Muscle of back (tissue), 11 donors: Measurements from ENCODE around the gene MYH9. TPM values are rescaled to one million over a fixed set of nuclear protein-coding genes. Genes with fewer than 3 reads are reported as not detected.
A peak's percentile ranks its signal among the peaks of the same experiment; 100 is the strongest.
"Not testable (repeated sequence)": the region's sequence is repeated elsewhere in the genome, so short reads cannot be mapped to it uniquely, and the experiment has no call there.

Source experiments
- DNase-seq, 3 donors: peaks; one replicate each; pipeline versions ENCODE4 v3.0.0 to v3.0.0-alpha.2; 2013
- polyA plus RNA-seq, 10 donors: library from polyadenylated mRNA; unstranded; fragments of 120-200 nt; gene quantifications; one replicate each; pipeline ENCODE4 v1.2.1, GENCODE V29; 2013; ENCODE audit not compliant: insufficient read length in 10 of 10

The MYH9 gene
- polyA plus RNA-seq, 10 donors = 89.8 to 154 (median 103) TPM

DNA sequence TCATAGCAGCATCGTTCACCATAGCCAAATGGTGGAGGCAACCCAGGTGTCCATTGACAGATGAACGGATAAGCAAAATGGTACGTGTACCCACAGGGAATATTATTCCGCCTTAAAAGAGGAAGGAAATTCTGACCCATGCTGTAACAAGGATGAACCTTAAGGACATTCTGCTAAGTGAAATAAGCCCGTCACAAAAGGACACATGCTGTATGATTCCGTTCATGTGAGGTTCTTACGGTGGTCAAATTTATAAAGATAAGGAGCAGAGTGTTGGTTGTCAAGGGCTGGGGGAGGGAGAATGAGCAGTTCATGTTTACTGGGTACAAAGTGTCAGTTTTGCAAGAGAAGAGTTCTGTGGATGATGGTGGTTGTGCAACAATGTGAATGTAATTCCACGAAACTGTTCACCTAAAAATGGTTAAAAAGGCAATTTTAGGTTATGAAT is 108.5 kb downstream of the MYH9 start:
- no peak for DNase-seq

DNA sequence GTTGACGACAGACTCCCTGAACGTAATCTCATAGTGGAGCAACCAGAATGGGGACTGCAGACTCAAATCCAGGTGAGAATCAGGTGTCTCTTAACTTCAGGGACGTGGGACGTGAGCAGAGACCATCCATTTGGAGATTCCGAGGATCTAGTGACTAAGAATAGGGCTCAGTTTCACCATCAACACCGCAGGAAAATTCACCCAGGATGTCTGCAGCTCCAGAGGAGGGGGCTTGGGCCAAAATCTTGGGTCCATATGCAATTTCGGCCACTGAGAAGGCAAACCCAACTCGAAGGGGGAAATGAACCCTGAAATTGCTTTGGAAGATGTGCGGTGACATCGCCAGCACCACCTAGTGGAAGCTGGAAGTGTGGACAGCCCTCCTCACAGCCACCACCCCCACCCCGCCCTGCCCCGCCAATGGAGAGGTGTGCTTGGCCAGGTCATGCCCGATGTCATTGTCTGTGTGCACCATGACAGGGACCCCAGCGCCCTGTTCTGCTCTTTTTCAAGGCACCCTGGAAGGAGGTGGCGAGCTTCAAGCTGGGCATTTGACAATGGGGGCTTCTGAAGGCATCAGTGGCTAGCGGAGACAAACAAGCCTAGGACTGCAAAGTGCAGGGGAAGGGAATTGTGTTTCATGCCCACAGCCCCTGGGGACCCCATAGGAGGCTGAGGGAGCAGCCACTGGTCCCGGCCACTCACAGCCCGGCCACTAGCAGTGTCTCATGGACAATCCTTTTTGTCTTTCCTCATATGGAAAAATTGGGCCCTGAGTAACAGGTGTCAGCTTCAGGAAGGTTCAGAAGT is 110.1 kb downstream of the MYH9 start:
- peak; percentile 38 to 75 (median 55) for DNase-seq

DNA sequence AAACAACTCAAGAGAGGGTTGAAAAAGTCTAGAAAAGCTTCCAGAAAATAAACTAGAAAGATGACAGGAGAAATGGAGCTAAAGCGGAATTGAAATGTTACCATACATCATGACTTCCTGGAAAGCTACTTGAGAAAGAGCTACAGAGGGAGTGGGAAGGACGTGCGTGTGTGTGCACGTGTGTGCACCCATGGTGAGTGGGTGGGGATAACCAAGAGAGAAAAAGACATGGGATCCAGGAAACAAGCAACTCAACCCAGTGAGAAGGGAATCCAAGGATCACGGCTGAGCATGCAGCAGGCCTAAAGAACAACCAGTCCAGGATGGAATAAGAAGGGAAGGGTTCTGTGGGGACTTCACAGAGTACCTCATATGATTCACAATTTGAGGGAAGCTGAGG is 113.2 kb downstream of the MYH9 start:
- DNase-seq = no peak

DNA sequence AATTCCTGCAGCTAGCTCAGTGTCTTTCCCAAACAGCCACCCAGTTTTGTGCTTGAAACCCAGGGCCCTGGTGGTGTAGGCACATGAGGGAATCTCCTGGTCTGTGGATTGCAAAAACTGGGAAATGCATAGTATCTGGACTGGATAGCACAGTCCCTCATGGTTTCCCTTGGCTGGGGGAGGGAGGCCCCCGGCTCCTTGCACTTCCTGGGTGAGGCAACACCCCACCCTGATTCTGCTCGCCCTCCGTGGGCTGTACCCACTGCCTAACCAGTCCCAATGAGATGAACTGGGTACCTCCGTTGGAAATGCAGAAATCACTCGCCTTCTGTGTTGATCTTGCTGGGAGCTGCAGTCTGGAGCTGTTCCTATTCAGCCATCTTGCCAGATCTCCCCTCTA is 115.8 kb downstream of the MYH9 start:
- DNase-seq = not testable (repeated sequence)

DNA sequence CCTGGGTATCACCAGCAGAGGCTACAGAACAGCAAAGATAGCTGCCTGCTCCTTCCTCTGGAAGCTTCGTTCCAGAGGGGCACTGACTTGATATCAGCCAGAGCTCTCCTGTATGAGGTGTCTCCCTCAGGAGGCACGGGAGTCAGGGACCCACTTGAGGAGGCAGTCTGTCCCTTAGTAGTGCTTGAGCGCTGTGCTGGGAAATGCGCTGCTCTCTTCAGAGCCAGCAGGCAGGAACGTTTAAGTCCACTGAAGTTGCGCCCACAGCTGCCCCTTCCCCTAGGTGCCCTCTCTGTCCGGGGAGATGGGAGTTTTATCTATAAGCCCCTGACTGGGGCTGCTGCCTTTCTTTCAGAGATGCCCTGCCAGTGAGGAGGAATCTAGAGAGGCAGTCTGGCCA is 116.5 kb downstream of the MYH9 start:
- not testable (repeated sequence) for DNase-seq

DNA sequence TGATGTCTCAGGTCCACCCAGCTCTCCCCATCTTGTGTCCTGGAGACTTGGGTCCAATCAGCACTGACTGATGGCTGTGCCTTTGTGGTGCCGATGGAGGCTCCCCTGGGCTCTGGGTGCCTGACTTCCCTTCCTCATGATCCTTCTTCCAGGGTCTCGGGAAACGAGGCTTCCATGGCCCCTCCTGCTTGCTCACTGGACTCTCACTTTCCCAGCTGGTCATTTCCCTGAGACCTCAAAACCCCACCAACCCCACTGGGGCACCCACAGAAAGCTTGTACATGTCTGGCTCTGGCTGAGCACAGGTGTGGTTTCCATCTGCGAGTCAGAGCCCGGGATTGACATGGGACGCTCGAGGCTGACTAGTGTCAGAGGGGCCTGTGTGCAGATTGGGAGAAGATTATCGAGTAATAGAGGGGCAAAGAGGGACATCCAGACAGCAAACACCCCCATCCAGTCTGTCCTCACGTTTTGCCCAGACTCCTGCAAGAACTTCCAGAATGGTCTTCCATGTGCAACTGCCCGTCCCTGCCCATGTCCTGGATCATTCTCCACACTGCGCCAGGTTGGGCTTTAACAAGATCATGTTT is 119.8 kb downstream of the MYH9 start:
- no peak for DNase-seq

DNA sequence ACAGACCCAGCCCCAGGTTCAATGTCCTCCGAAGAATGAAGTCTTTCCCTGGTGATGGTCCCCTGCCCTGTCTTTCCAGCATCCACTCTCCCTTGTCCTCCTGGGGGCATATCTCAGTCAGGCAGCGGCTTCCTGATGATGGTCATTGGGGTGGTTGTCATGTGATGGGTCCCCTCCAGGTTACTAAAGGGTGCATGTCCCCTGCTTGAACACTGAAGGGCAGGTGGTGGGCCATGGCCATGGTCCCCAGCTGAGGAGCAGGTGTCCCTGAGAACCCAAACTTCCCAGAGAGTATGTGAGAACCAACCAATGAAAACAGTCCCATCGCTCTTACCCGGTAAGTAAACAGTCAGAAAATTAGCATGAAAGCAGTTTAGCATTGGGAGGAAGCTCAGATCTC is 120.7 kb downstream of the MYH9 start:
- no peak for DNase-seq

DNA sequence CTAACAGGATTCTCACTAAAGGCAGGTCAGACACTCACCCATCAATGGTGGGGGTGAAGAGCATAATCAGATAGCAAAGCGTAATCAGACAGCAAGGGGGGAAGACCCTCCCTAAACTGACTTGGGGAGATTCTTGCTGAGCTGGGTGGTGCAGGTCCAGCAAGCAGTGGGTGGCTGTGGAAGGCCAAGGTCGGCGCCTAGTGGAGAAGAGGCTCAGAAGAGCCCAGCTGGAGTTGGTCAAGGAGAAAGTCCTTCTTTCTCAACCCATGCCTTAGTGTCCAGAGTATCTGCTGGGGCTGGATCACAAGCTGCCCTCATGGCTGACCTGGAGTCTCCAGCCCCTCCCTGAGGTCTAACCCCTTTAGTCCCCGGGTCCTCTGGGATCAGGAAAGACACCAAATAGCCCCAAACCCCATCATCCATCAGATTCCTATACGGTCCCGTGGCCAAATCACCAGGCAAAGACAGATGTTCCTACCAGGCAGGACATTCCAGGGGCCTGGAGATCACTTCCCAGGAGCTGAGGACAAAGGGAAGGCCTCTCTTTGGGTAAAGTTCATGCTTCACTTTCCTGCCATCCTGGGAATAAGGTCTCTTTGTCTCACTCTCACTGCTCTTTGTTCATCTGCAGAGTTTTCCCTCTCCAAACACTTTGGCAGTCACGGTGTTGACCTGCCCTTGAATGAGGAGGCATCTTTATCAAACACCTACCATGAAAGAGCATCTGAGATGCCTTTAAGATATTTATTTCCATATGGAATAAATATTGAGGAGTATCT is 123.7 kb downstream of the MYH9 start:
- not testable (repeated sequence) for DNase-seq

DNA sequence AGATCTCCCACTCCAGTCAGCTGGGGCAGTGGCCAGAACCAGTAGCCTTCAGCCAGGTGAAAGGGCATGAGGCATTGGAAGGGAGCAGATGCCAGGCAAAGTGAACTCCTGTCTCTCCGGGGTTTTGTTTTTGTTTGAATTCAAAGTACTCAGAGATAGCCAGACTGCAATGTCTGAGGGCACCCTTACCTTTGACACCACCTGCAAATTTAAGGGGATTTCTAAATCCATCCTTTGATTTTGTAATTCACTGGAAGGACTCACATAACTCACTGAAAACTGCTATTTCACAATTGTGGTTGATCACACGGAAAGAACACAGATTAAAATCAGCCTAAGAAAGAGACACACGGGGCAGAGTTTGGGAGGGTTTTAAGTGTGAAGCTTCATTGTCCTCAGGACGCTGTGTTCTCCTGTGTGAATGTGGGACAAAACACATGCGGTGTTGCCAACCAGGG is 124.5 kb downstream of the MYH9 start:
- DNase-seq = not testable (repeated sequence)

DNA sequence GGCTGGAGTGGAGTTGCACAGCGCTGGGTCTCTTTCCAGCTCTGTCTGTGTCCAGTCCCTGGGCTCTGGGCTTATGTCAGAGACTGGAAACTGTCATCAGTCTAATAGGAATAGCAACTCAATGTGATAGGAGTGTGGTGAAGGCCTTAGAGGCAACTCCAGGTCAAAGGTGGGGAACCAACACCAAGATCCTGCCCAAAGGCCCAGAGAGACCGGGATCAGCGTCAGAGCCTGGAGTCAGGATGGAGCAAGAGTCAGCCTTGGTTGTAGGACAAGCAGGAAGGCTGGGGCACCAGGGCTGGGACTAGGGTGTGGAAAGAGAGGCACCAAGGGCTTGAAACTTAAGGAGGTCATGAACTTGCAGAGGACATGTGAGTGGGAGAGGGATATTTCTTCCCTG is 125.5 kb downstream of the MYH9 start:
- not testable (repeated sequence) for DNase-seq

DNA sequence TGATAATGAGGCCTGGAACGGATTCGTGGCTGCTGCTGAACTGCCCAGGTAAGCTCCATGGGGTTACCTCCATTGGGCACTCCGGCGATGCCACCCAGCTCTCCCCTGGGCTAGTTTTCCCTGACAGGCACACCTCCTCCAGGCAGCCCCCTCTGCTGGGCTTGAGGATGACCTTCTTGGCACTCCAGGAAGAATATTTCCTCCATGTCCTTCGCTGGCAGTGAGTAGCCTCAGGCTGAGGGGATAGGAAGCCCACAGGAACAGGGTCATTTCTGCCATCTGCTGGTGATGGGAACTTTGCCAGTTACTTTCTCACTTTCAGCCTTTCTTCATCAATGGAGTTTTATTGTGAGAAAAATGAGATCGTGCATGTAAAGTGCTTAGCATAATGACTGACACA is 126.1 kb downstream of the MYH9 start:
- not testable (repeated sequence) for DNase-seq

DNA sequence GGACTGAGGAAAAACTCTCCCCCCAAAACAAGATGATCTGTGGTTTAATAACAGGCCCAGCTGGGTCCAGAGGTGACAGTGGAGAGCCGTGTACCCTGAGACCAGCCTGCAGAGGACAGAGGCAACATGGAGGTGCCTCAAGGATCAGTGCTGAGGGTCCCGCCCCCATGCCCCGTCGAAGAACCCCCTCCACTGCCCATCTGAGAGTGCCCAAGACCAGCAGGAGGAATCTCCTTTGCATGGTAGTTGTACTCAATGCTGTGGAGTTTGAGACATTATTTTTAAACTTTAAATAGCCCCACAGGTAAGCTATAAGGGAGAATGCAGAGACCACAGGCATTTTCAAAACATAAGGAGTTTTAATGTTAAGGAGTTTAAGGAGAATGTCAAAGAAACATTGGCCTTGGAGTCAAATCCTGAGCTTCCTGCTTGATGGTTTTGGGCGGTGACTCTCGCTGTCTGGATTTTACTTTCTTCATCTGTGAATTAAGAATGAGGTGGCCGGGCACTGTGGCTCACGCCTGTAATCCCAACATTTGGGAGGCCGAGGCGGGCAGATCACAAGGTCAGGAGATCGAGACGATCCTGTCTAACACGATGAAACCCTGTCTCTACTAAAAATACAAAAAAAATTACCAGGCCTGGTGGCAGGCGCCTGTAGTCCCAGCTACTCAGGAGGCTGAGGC is 128.0 kb downstream of the MYH9 start:
- no peak for DNase-seq

DNA sequence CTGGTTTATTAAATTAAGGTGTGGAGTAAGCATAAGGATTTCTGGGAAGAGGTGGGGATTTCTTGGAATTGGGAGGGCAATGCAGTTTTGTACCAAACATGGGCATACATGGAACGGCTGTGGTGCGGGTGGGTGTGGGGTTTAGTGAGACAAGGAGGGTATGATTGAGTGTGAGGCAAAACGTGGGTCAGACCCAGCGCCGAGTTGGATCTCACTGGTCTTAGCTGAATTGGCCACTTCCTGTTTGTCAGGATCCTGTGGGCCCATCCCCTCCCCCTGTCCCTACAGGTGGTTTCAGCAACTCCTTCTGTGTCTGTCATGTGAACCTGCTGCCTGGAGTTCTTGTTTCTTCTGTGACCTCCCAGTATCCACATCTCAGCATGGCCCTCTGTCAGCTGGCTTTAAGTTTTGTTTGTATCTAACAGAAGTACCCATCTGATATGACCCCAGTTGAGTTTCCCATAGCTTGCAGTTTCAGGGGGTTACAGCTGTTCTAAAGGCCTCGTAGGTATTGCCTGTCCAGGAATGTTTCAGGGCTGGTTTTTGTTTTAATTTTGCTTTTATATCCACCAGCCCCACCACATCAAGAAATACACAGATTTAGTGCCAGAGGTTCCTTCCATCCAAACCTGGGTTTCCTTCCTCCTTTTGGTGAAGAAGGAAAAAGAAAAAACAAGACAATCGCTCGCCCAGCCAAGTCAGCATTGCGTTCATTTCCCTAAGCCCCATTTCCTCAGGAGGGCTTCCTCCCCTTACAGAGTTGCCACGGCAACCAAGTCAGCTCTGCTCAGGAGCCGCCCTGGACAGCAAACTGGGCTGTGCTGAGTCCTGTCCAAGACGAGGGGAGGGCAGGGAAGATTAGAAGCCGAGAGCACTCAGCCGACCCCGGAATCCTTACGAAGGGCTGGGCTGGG is 128.8 kb downstream of the MYH9 start:
- peak in 1 of 3 donors; percentile 69 for DNase-seq

DNA sequence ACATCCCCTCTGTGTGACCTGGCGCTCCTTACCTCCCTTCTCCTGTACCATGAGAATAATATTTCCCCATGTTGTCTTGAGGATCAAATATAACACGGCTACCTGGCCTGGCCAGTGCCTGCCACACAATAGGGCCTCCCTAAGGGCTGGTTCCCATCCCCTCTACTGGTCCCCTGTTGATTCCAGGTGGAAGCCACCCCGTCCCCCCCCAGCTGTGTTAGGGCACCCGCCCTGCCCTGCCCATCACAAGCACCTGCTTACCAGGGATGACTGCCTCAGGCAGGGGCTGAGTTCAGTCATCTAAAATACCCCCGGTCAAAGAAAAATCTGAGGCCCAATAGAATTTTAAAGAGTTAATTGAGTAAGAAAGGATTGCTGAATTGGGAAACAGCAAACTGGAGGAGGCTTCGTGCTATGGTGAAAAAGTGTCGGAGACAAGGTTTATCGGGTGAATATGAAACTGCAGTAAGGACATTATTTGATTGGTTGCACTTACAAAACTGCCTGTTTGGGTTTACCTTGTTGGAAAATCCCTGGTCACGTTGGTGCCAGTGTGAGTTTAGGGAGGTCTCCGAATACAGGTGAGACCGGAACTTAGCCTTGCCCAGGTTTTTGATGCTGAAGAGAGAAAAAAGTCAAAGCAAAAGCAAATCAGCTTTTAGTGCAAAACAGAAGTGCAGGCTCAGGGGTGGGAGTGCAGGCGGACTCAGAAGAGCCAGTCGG is 129.7 kb downstream of the MYH9 start:
- DNase-seq = no peak

DNA sequence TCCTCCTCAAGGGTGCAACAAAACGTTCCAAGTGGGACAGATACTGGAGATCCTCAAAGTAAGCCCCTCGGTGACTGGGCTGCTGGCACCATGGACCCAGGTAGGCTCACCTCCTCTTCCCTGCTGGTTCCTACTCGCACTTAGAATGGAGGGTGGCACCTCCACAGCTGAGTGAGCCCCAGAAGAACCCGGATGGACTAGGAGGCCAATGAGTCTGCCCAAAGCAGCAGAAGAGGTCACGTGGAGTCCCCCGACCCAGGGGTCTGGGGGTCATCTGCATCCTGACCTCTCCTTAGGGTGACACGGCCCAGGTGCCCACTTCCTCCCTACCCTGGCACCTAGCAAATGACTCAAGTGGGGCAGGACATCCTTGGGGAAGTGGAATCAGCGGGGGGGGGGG is 130.5 kb downstream of the MYH9 start:
- no peak for DNase-seq

DNA sequence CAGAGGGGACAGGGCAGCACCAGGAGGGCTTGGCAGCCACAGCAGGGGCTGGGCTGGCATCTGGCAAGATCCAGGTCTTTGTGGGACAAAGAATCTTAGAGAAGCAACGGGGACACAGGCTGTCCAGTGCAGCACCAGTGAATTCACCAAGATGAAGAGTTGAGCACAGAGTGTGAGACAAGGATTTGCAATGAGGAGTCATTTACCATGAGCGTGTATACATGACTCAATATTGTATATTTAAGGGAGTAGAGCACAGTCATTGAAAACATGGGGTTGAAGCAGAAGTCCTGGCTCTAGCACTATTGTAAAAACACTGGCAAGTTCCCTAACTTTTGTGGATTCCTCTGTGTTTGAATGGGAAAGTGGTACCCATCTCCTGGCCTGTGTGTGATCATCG is 131.3 kb downstream of the MYH9 start:
- no peak for DNase-seq

DNA sequence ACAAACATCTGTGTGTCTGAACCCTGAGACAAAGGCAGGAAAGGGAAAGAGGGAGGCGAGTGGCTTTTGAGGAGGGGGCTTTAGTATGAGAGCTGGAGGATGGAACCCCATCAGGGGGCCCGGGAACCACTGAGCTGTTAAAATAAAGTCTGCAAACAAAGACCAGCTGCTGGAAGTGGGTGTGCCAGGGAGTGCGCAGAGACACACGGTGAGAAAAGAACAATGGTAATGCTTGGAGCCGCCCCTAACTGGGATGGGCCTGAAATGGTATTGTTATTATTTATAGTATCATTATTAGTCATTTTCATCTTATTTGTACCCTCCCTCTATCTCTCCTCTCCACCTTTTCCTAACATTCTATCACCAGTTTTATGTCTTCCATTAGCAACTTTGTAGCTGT is 132.2 kb downstream of the MYH9 start:
- DNase-seq = not testable (repeated sequence)

DNA sequence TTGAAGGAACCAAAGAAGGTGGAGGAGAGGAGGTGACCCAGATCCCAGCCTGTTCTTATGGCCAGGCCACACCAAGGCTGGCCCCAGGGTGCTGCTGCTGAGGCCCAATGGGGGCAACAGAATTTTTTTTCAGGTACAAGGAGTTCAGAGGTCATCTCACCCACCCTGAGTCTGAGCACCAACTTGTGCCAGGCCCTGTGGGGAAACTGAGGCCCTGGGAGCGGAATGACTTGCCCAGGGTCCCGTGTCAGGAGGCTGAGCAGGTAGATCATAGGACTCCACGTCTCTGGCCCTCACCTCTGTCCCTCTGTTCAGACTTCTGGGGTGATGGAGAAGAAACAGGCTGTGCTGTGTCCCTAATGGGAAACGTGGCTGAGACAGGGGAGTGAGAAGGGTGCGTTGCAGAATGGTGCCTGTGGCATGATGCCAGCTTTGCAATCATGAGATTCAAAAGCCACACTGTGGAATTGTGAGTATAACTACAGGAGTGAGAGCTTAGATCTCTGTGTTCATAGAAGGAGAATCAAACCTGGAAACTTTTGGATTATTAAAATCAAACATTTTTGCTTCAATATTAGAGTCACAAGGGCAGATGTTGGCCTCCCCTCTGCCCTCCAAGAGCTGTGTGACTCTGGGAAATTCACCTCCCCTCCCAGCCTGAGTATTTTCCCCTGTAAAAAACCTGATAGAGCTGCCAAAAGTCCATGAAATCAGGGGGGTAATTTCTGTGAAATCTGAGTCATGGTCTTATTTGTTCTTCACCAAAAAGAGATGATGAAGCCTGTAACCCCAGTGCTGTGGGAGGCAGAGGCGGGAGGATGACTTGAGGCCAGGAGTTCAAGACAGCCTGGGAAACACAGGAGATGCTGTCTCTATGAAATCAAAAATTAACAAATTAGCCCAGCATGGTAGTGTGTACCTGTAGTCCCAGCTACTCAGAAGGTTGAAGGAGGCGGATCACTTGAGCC is 134.0 kb downstream of the MYH9 start:
- DNase-seq = peak in 1 of 3 donors; percentile 21
